Activated CD8-positive, alpha-beta memory T cell treated with anti-CD3 and anti-CD28 coated beads, Interleukin-2, amount 50 U/mL, for 1 hour (primary cell): ENCODE results near the gene EEFSEC.

Experiments
- DNase-seq: peaks from one replicate; pipeline ENCODE4 v3.0.0-alpha.2; 2020; ENCODE audit errors: extremely low read depth

EEFSEC gene

GRCh38 chr3:128392818-128393544, 239.7 kb downstream of the EEFSEC start:
- DNase-seq: no peak

- DNase-seq: no peak
Observed at GRCh38 chr3:128394033-128394432, 240.8 kb downstream of the EEFSEC start.

GRCh38 chr3:128395046-128395445, 241.8 kb downstream of the EEFSEC start:
- DNase-seq: no peak

GRCh38 chr3:128395500-128396162, 242.3 kb downstream of the EEFSEC start:
- no peak for DNase-seq

- DNase-seq: no peak
Observed at GRCh38 chr3:128397484-128397883, 244.2 kb downstream of the EEFSEC start.

- no peak for DNase-seq
Observed at GRCh38 chr3:128398586-128398985, 245.3 kb downstream of the EEFSEC start.

- DNase-seq: no peak
Observed at GRCh38 chr3:128399221-128399915, 246.1 kb downstream of the EEFSEC start.

GRCh38 chr3:128400671-128401070, 247.4 kb downstream of the EEFSEC start:
- DNase-seq: no peak

GRCh38 chr3:128402319-128402718, 249.0 kb downstream of the EEFSEC start:
- DNase-seq: no peak

- no peak for DNase-seq
Observed at GRCh38 chr3:128402998-128403397, 249.7 kb downstream of the EEFSEC start.

GRCh38 chr3:128404276-128405068, 251.2 kb downstream of the EEFSEC start:
- DNase-seq: no peak

- no peak for DNase-seq
Observed at GRCh38 chr3:128405554-128406277, 252.4 kb downstream of the EEFSEC start.

GRCh38 chr3:128407247-128407646, 254.0 kb downstream of the EEFSEC start:
- DNase-seq: no peak

- no peak for DNase-seq
Observed at GRCh38 chr3:128408012-128408692, 254.9 kb downstream of the EEFSEC start.

- no peak for DNase-seq
Observed at GRCh38 chr3:128408693-128409623, 255.7 kb downstream of the EEFSEC start.

- no peak for DNase-seq
Observed at GRCh38 chr3:128409624-128410581, 256.6 kb downstream of the EEFSEC start.

- no peak for DNase-seq
Observed at GRCh38 chr3:128410669-128411573, 257.6 kb downstream of the EEFSEC start.
